Naive thymus-derived CD8-positive, alpha-beta T cell (primary cell): ENCODE measurements around the gene VPS26A. TPM values are rescaled to one million over a fixed set of nuclear protein-coding genes. Genes with fewer than 3 reads are reported as not detected.
A peak's percentile ranks its signal among the peaks of the same experiment; 100 is the strongest.
"Not testable (repeated sequence)": the region's sequence is repeated elsewhere in the genome, so short reads cannot be mapped to it uniquely, and the experiment has no call there.

Experiments used
- ATAC-seq, 2 donors: fragments of 150-1000 bp; cut with Tn5 transposase in 1 of 2; sonication (Bioruptor Pico), chemical (Tn5 transposase) in 1 of 2; 1 replicate in 1 of 2; 2 replicates in 1 of 2; pipeline ENCODE4 v1.10.0; 2021; ENCODE audit warnings: mild to moderate bottlenecking in 2 of 2, moderate library complexity in 2 of 2
- POLR2A ChIA-PET: fragments of 350-600 bp; sonication (Branson Sonifier 250); formaldehyde crosslinking; loops from one replicate; lab custom pipeline; 2021; ENCODE audit warnings: antibody characterized with exemption; lab: Charles Lee
- DNase-seq, 10 donors: peaks; one replicate each; pipeline versions ENCODE4 v3.0.0 to v3.0.0-alpha.2; 2020 to 2022
- H3K27ac Mint-ChIP-seq, 10 donors: one replicate each; pipeline ENCODE4 v1.8.0; 2020 to 2022; ENCODE audit warnings: mild to moderate bottlenecking in 10 of 10, mixed read lengths in 10 of 10, moderate library complexity in 4 of 10, inconsistent platforms in 1 of 10
- H3K27me3 Mint-ChIP-seq, 5 donors: one replicate each; pipeline ENCODE4 v1.8.0; 2021 to 2022; ENCODE audit warnings: mixed read lengths in 5 of 5
- H3K36me3 Mint-ChIP-seq, 3 donors: one replicate each; pipeline ENCODE4 v1.8.0; 2020 to 2022; ENCODE audit warnings: mixed read lengths in 3 of 3, mild to moderate bottlenecking in 2 of 3, inconsistent platforms in 1 of 3
- H3K4me1 Mint-ChIP-seq, 4 donors: one replicate each; pipeline ENCODE4 v1.8.0; 2021 to 2022; ENCODE audit warnings: mixed read lengths in 4 of 4
- H3K4me3 Mint-ChIP-seq, 10 donors: one replicate each; pipeline ENCODE4 v1.8.0; 2020 to 2022; ENCODE audit warnings: mild to moderate bottlenecking in 10 of 10, mixed read lengths in 10 of 10, moderate library complexity in 6 of 10, inconsistent platforms in 1 of 10
- H3K9me3 Mint-ChIP-seq, 9 donors: one replicate each; pipeline ENCODE4 v1.8.0; 2020 to 2022; ENCODE audit warnings: mixed read lengths in 9 of 9, mild to moderate bottlenecking in 3 of 9, inconsistent platforms in 1 of 9, moderate library complexity in 1 of 9
- polyA plus RNA-seq, 3 donors: library from polyadenylated mRNA; unstranded; fragments of 300-500 nt; fragmentation: Illumina TruSeq; gene quantifications; one replicate each; pipeline ENCODE4 v1.2.3, GENCODE V29; 2021
- total RNA-seq, 8 experiments: library from RNA in 2 of 8; stranded (reverse) in 2 of 8; gene quantifications; one replicate each; pipeline ENCODE4 v1.2.3 and lab custom pipeline; 2021 to 2026

Gene VPS26A
- total and polyA plus RNA-seq, 5 experiments from 2014 or later: 24.1 to 33.4 (median 27.4) TPM

DNA sequence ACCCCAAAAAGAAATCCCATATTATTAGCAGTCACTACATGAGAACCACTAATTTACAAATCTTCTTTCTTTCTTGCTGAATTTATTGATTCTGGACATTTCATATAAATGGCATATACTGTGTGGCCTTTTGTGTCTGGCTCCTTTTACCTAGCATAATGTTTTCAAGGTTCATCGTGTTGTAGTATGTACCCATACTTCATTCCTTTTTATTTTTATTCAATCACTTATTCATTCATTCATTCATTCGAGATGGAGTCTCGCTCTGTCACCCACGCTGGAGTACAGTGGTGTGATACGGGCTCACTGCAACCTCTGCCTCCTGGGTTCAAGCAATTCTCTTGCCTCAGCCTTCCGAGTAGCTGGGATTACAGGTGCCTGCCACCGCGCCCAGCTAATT is 21.9 kb downstream of the VPS26A start:
- H3K4me1 Mint-ChIP-seq: peaks cover 18 to 52% (median 38%) of the 10 kb centered on the region in 4 donors
- DNase-seq (no peak), ATAC-seq (no peak)
- H3K4me3 Mint-ChIP-seq: no peak overlapping the region
- H3K27ac Mint-ChIP-seq: peak overlapping the region in 3 of 10 donors; percentile 25 to 52 (median 29)
- POLR2A ChIA-PET: no interaction called here
- H3K36me3 Mint-ChIP-seq: peaks cover 0 to 31% (median 4%) of the 10 kb centered on the region in 3 donors
- no peaks in the 10 kb centered on the region for H3K27me3 Mint-ChIP-seq
- no peaks in the 10 kb centered on the region for H3K9me3 Mint-ChIP-seq

DNA sequence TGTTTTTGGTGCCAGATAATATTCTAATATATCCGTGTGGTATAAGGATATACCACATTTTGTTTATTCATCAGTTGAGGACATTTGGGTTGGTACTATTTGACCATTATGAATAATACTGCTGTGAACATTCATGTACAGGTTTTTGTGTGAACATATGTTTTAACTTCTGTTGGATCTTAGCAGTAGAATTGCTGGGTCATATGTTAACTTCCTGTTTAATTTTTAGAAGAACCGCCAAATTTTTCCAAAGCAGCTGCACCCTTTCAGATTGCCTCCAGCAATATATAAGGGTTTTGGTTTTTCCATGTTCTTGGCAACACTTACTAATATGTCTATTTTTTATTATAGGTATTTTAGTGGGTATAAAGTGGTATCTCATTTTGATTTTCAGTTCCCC is 22.8 kb downstream of the VPS26A start:
- Mint-ChIP-seq H3K4me3 (no peak overlapping the region), H3K27me3 (no peaks in the 10 kb centered on the region), H3K27ac (peak overlapping the region in 3 of 10 donors; percentile 9 to 49 (median 19)), H3K36me3 (peaks cover 0 to 26% (median 4%) of the 10 kb centered on the region in 3 donors), H3K4me1 (peaks cover 17 to 49% (median 37%) of the 10 kb centered on the region in 4 donors), H3K9me3 (no peaks in the 10 kb centered on the region)
- no peak for ATAC-seq
- POLR2A ChIA-PET: no interaction called here
- DNase-seq: no peak

DNA sequence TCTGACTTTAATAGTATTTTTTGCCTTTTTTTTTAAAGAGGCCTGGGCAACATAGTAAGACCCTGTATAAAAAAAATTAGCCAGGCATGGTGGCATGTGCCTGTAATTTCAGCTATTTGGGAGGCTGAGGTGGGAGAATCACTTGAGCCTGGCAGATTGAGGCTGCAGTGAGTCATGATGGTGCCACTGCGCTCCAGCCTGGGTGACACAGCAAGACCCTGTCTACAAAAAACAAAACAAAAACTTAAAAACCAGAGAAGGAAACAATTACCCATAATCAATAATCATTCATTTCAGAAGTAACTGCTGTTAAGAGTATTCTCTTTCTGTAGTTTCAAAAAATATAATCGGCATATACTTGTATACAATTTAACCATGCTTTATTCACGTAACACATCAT is 28.0 kb downstream of the VPS26A start:
- H3K36me3 Mint-ChIP-seq: peaks cover 0 to 14% (median 4%) of the 10 kb centered on the region in 3 donors
- POLR2A ChIA-PET: no interaction called here
- no peak overlapping the region for H3K4me3 Mint-ChIP-seq
- peaks cover 4 to 27% (median 12%) of the 10 kb centered on the region in 4 donors for H3K4me1 Mint-ChIP-seq
- ATAC-seq (no peak), DNase-seq (no peak)
- peak overlapping the region in 1 of 10 donors; percentile 9 for H3K27ac Mint-ChIP-seq
- H3K9me3 Mint-ChIP-seq: no peaks in the 10 kb centered on the region
- no peaks in the 10 kb centered on the region for H3K27me3 Mint-ChIP-seq

DNA sequence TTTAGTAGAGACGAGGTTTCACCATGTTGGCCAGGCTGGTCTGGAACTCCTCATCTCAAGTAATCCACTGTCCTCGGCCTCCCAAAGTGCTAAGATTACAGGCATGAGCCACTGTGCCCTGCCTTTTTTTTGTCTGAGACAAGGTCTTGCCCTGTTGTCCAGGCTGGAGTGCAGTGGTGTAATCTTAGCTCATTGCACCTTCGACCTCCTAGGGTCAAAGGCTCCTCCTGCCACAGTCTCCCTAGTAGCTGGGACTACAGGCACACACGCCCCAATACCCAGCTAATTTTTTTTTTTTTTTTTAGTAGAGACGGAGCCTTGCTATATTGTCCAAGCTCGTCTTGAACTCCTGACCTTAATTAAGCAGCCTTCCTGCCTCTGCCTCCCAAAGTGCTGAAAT is 29.2 kb downstream of the VPS26A start:
- H3K4me3 Mint-ChIP-seq: no peak overlapping the region
- H3K36me3 Mint-ChIP-seq: peaks cover 0 to 25% (median 4%) of the 10 kb centered on the region in 3 donors
- POLR2A ChIA-PET: no interaction called here
- no peak overlapping the region for H3K27ac Mint-ChIP-seq
- ATAC-seq (no peak), DNase-seq (no peak)
- no peaks in the 10 kb centered on the region for H3K27me3 Mint-ChIP-seq
- no peaks in the 10 kb centered on the region for H3K9me3 Mint-ChIP-seq
- peaks cover 4 to 22% (median 10%) of the 10 kb centered on the region in 4 donors for H3K4me1 Mint-ChIP-seq

GRCh38 chr10:69160809-69161241 is 36.8 kb downstream of the VPS26A start:
- DNase-seq (no peak), ATAC-seq (no peak)
- POLR2A ChIA-PET: no interaction called here
- peaks cover 0 to 2% (median under 1%) of the 10 kb centered on the region in 4 donors for H3K4me1 Mint-ChIP-seq
- no peaks in the 10 kb centered on the region for H3K27me3 Mint-ChIP-seq
- H3K4me3 Mint-ChIP-seq: no peak overlapping the region
- H3K9me3 Mint-ChIP-seq: no peaks in the 10 kb centered on the region
- H3K27ac Mint-ChIP-seq: peak overlapping the region in 2 of 10 donors; percentile 35 to 44
- H3K36me3 Mint-ChIP-seq: peaks cover 0 to 83% (median 5%) of the 10 kb centered on the region in 3 donors

GRCh38 chr10:69168493-69168892 is 44.5 kb downstream of the VPS26A start:
- no peaks in the 10 kb centered on the region for H3K27me3 Mint-ChIP-seq
- ATAC-seq (no peak), DNase-seq (no peak)
- POLR2A ChIA-PET: interaction anchor here (0.7 kb wide), 1 partner anchor 513 kb away, joined by 3 read pairs; no protein-coding TSS in a partner anchor
- H3K4me1 Mint-ChIP-seq: no peaks in the 10 kb centered on the region
- H3K4me3 Mint-ChIP-seq: no peak overlapping the region
- H3K27ac Mint-ChIP-seq: peak overlapping the region in 1 of 10 donors; percentile 59
- peaks cover 6 to 74% (median 6%) of the 10 kb centered on the region in 3 donors for H3K36me3 Mint-ChIP-seq
- H3K9me3 Mint-ChIP-seq: no peaks in the 10 kb centered on the region

- no peak for ATAC-seq
- H3K27me3 Mint-ChIP-seq: no peaks in the 10 kb centered on the region
- no peaks in the 10 kb centered on the region for H3K4me1 Mint-ChIP-seq
- DNase-seq: no peak
- H3K27ac Mint-ChIP-seq: peak overlapping the region in 2 of 10 donors; percentile 25 to 39
- POLR2A ChIA-PET: no interaction called here
- peaks cover 6 to 44% (median 6%) of the 10 kb centered on the region in 3 donors for H3K36me3 Mint-ChIP-seq
- no peaks in the 10 kb centered on the region for H3K9me3 Mint-ChIP-seq
- H3K4me3 Mint-ChIP-seq: no peak overlapping the region
Observed at GRCh38 chr10:69172241-69172982, 48.4 kb downstream of the VPS26A start.

DNA sequence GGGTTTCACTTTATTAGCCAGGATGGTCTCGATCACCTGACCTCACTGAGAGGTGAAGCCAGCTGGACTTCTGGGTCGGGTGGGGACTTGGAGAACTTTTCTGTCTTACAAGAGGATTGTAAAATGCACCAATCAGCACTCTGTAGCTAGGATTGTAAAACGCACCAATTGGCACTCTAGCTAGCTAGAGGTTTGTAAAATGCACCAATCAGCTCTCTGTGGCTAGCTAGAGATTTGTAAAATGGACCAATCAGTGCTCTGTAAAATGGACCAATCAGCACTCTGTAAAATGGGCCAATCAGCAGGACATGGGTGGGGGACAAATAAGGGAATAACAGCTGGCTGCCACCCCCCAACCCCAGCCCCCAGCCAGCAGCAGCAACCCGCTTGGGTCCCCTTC is 51.3 kb downstream of the VPS26A start:
- H3K4me3 Mint-ChIP-seq, POLR2A ChIA-PET, DNase-seq, ATAC-seq, H3K27me3 Mint-ChIP-seq, H3K9me3 Mint-ChIP-seq: not testable (repeated sequence)
- Mint-ChIP-seq H3K27ac (peak overlapping the region in 2 of 10 donors; percentile 44 to 62), H3K4me1 (peaks cover 4 to 16% (median 15%) of the 10 kb centered on the region in 4 donors), H3K36me3 (peaks cover 1 to 19% (median 6%) of the 10 kb centered on the region in 3 donors)

GRCh38 chr10:69176823-69177222 is 52.8 kb downstream of the VPS26A start:
- peaks cover 0 to 7% (median 0%) of the 10 kb centered on the region in 3 donors for H3K36me3 Mint-ChIP-seq
- no peaks in the 10 kb centered on the region for H3K9me3 Mint-ChIP-seq
- peak overlapping the region in 5 of 10 donors; percentile 6 to 44 (median 16) for H3K27ac Mint-ChIP-seq
- H3K4me1 Mint-ChIP-seq: peaks cover 9 to 30% (median 28%) of the 10 kb centered on the region in 4 donors
- POLR2A ChIA-PET: no interaction called here
- H3K4me3 Mint-ChIP-seq: no peak overlapping the region
- no peaks in the 10 kb centered on the region for H3K27me3 Mint-ChIP-seq
- DNase-seq (no peak), ATAC-seq (no peak)

GRCh38 chr10:69179089-69179742 is 55.2 kb downstream of the VPS26A start:
- peaks cover 0 to 16% (median 0%) of the 10 kb centered on the region in 3 donors for H3K36me3 Mint-ChIP-seq
- ATAC-seq (peak; percentile 35 to 81), DNase-seq (peak in 6 of 10 donors; percentile 15 to 81 (median 63))
- peak overlapping the region; percentile 99 to 100 (median 100) for H3K27ac Mint-ChIP-seq
- peaks cover 15 to 47% (median 40%) of the 10 kb centered on the region in 4 donors for H3K4me1 Mint-ChIP-seq
- POLR2A ChIA-PET: interaction anchor here (0.6 to 1.5 kb wide), 9 partner anchors 10 to 913 kb away, joined by 3 to 7 read pairs (median 4); partner anchors contain the start of gene DDX21
- H3K4me3 Mint-ChIP-seq: peak overlapping the region; percentile 91 to 99 (median 96)
- no peaks in the 10 kb centered on the region for H3K9me3 Mint-ChIP-seq
- no peaks in the 10 kb centered on the region for H3K27me3 Mint-ChIP-seq

DNA sequence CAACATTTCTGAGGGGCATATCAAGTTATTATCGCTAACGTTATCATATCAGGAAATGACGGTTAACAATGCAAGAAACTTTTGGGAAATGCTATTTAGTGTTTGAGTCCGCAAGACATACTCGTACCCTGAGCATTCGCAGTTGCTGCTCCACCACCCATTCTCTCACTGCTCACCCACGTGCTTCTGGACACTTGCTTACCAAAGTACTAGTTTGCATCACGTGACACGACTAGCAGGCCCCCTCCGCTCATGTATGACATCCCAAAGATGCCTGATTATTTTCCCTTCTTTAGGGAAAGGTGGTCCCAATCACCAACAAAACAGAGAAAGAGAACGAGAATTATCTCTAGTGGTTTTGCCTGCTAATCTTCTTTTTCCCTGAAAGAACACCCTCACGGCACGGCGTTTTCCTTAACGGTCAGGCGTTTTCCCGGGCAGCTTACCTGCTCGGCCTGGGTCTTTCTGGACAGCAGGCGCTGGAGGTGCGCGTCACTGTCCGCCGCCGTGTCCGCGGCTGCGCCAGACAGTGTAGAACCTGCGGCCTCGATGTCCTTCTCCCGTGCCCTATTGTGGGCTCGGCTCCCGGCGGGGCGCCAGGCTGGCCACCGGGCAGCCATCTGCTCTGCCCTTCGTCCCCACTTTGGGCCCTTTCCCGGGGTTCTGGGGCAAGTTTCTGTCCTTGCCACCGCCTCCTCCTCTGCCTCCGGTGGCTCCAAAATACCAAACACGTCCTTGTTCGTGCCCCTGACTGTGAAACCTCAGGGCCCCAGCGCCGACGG is 56.0 kb downstream of the VPS26A start, which contains the start of gene SUPV3L1:
Gene SUPV3L1, plus strand, starts transcription at position 492 of the 782 bp plus-strand sequence. Its CDS starts 58 bp downstream, at position 550.
- peak within 1 kb of the TSS; percentile 91 to 99 (median 96) for H3K4me3 Mint-ChIP-seq
- peak; percentile 75 to 88 for ATAC-seq
- peaks cover 0 to 24% (median 0%) of the 10 kb centered on the region in 3 donors for H3K36me3 Mint-ChIP-seq
- H3K27ac Mint-ChIP-seq: peak within 1 kb of the TSS; percentile 99 to 100 (median 100)
- H3K4me1 Mint-ChIP-seq: peaks cover 18 to 52% (median 42%) of the 10 kb centered on the region in 4 donors
- DNase-seq: peak; percentile 68 to 95 (median 86)
- H3K9me3 Mint-ChIP-seq: no peaks in the 10 kb centered on the region
- POLR2A ChIA-PET: interaction anchor here (0.6 to 1.5 kb wide), 12 partner anchors 9 to 912 kb away, joined by 3 to 7 read pairs (median 4); partner anchors contain the start of gene DDX21
- no peaks in the 10 kb centered on the region for H3K27me3 Mint-ChIP-seq
